Activated T-helper 1 cell treated with Interleukin-2 at 50 U/mL for 16 hours (primary cell): ENCODE results near the gene CABLES2.

Source experiments
- DNase-seq: peaks from one replicate; pipeline ENCODE4 v3.0.0-alpha.2; 2020; ENCODE audit warnings: low read depth

The CABLES2 gene

DNA sequence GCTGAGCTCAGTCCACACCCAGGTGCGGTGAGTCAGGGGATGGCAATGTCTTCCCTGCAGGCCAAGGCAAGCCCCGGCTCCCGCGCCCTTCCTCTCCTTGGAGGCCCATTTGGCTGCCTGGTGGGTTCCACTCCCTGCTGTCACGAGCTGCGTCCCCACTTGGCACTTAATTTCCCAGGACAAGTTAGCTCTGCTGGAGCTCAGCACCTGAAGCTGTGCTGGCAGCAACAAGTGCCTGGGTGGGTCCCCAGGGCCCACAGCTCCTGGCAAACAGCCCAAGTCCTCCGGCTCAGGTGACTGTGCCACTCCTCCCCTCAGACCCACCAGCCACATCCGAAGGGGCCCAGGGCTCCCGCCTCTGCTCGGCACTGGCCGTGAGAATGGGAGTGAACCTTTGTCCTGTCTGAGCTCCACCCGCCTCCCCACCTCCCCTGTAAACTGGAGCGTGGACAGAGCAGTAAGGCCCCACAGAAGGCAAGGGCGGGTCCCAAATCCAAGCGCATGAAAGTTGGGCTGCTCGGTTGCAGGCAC, 56.9 kb downstream of the CABLES2 start:
- no peak for DNase-seq

DNA sequence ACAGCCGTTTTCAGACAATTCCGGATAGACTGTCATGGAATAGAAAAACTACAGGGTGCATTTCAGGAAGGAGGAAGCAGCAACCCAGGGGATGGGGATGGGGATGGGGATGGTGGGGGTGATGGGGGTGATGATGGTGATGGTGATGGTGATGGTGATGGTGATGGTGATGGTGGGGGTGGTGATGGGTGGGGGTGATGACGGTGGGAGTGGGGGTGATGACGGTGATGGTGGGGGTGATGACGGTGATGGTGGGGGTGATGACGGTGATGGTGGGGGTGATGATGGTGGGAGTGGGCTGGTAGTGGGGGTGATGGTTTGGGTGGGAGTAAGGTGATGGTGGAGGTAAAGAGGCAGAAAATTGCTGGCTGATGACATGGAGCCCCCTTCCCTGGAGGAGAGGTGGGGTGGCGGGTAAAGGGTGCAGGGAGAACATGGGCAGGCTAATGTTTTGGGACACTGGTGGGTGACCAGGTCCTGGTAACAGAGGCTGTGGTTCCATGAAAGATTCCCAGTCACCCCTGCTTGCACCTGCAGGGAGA, 57.5 kb downstream of the CABLES2 start:
- no peak for DNase-seq

DNA sequence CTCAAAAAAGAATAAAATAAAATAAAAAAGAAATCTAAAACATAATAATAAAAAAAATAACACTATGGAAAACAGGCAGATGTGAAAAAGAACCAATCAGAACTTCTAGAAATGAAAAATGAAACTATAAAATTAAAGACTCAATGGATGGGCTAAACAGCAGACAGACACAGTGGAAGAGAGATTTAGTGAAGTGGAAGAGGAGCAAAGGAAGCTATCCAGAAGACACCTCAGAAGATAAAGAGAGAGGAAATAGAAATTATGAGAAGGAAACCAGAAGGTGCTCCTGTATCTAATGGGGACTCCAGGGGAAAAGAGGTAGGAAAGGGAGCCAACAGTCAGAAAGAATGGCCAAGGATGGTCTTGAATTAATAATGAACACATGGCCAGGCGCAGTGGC, 58.5 kb downstream of the CABLES2 start:
- no peak for DNase-seq

DNA sequence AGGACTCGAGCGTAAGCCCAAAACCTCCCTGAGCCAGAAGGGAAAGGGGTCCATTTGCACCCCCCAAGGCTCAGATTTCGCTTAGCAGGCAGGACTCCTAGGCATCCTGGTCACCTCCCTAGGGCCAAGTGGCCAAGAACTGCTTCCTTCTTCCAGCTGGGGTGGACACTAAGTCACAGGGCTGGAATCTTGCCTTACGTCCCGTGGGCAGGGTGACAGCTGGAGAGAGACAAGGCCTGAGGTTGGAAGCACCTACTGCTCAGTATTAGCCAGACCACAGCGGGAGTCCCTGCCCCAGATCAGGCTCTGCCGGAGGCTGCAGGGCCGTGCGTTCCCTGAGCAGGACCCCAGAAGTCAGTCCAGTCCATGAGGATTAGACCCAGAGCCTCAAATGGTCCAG, 59.6 kb downstream of the CABLES2 start:
- no peak for DNase-seq

DNA sequence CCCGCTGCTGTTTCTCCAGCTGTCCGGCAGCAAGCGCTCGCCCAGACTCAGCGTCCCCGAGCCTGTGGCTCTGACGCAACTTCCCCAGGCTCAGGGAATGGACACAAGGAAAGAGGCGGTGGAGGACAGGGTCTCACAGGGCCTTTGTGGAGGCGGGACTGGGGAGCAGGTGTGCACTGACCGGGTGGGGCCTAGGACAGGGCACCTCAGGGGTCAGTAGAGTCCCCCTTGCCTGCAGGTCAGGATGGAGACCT, 60.0 kb downstream of the CABLES2 start:
- DNase-seq = no peak

DNA sequence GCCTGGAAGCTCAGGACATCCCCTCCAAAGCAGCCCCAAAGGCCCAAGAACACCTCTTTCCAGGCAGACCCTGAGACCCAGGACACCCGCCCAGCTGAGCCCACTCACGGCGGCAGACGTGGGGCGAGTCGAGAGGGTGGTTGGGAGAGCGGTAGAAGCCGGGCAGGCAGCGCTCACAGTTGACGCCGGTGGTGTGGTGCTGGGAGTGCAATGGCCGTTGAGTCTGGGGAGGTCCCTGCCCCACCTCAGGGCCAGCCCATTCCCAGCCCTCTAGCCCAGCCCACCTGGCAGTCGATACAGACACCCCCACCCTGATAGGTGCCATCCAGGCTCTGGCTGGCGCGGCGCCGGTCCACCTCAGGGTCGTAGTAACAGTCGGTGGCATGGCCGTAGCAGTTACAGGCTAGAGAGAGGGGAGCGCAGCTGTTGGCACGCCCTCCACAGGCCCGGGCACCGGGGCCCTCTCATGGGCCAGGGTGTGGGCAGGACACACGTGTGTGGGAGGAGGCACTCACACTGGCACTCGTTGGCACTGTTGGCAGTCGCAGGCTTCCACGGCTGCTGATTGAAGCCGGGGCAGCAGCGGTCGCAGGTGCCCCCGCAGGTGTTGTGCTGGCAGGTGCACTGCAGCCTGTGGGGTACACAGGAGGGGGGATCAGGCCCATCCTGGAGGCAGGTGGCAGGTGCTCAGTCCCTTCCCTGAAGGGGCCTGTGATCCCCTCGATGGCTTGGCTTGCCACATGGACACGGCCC, 60.5 kb downstream of the CABLES2 start:
- no peak for DNase-seq

DNA sequence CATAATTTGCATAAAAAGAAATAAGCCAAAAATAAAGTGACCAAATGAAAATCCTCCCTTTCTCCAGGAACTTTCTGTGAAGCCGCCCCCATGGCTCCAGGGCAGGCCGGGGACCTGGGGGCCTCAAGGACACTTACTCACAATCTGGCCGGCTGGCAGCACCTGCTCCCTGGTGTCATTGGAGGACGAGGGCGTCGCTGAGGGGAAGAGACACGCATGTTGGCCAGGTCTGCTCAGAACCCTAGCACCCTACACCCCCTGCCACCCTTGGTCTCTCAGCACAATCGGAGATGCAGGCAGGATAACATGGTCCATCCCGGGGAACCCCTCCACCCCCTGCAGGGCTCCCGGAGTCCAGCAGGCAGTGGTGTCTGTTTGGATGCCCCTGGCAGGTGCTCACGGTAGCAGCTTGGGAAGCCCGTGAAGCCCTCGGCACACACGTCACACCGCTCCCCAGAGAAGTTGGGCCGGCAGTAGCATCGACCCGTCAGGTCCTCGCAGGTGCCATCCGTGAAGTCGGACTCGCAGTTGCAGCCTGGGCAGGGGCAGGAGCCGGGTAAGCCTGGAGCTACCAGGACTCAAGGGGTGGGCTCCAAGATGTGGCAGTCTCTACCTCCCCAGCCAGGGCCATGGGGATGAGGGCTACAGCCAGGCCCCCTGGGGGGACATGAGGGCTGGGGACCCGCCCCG, 61.3 kb downstream of the CABLES2 start:
- DNase-seq = no peak

DNA sequence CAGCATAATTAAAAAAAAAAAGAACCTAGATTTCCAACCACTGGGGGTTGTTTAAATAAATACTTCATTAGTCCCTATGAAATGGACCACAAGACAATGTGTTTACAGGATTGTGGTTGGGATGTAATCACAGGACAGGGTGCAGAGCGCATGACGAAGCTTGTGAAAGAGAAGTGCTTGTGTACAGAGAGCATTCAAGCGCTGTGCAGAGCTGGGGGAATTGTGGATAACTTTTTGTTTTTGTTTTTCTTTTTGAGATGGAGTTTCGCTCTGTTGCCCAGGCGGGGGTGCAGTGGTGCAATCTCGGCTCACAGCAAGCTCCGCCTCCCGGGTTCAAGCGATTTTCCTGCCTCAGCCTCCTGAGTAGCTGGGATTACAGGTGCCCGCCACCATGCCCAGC, 62.3 kb downstream of the CABLES2 start:
- no peak for DNase-seq

DNA sequence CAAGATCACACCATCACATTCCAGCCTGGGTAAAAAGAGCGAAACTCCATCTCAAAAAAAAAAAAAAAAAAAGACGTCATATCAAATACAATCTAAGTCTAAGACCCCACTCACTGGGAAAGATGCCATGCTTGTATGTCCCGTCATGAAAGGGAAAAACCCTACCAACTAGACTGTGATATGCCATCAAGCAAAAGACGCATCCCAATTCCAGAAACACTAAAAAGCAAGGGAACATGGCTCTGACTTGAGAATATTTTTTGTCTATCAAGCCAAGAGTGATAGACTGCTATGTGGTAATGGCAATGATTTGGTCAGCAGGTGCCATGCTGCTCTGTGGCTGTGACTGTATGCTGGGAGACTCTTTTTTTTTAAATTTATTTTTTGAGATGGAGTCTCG, 63.0 kb downstream of the CABLES2 start:
- DNase-seq = no peak

DNA sequence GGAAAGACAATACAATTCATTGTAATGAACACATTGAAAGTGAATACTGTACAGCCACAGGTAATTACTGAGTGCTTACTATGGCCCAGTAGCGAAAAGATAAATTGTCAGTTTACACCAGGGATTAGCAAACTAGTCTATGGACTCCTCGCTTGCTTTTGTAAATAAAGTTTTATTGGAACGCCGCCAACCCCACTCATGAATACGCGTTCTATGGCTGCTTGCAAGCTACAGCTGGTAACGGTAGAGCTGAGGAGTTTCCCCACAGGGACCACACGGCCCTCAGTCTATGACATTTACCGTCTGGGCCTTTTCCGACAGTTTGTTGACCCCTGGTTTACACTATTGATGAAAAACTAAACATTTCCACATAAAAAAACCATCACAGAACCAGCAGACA, 64.2 kb downstream of the CABLES2 start:
- no peak for DNase-seq

DNA sequence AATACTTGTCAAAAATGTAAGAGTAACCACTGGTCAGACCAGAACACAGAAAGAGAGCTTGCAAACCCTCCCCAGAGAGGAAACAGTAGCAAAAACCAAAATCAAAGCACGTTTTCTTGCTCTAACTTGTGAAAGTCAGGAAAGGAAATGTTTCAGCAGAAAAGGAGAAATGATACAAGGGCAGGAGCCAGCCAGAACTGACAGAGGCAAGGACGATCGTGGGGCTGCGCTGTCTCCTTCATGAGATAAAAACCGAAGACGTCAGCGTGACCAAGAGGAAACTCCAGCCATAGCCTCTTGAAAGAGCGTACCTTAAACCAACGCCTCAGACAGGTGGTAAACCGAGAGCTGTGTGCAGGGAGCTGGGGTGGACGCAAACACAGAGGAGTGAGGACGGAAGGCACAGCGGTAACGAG, 67.4 kb downstream of the CABLES2 start:
- no peak for DNase-seq
